HG03139 (cell line): Measurements from ENCODE around the gene LENG9.

Experiments used
- ATAC-seq: cut with Tn5 transposase; IDR thresholded peaks from one replicate; pipeline ENCODE4 v1.9.1; 2021; ENCODE audit not compliant: unreplicated experiment

The LENG9 gene

GRCh38 chr19:54444737-54445136, 18.8 kb downstream of the LENG9 start:
- no peak for ATAC-seq

DNA sequence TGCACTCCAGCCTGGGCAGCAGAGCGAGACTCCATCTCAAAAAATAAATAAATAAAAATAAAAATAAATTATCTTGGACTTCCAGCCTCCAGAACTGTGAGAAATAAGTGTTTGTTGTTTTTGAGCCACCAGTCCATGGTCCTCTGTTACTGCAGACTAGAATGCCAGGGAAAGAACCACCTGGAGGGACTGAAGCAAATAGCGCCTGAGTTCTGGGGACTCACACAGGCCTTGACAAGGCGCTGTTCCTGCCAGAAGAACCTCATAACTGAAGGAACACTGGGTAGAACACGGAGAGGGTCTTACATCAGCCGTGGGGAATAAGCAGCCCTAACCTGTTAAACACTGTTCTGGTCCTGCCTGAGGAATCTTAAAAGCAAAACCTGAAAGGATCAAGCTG, 22.9 kb downstream of the LENG9 start:
- ATAC-seq: no peak

GRCh38 chr19:54439174-54439851, 24.3 kb downstream of the LENG9 start:
- no peak for ATAC-seq

GRCh38 chr19:54436628-54437252, 26.8 kb downstream of the LENG9 start:
- ATAC-seq: no peak

- no peak for ATAC-seq
Measured at GRCh38 chr19:54436031-54436523, 27.5 kb downstream of the LENG9 start.

GRCh38 chr19:54435551-54436016, 28.0 kb downstream of the LENG9 start:
- no peak for ATAC-seq

- no peak for ATAC-seq
Measured at GRCh38 chr19:54434873-54435214, 28.7 kb downstream of the LENG9 start.

DNA sequence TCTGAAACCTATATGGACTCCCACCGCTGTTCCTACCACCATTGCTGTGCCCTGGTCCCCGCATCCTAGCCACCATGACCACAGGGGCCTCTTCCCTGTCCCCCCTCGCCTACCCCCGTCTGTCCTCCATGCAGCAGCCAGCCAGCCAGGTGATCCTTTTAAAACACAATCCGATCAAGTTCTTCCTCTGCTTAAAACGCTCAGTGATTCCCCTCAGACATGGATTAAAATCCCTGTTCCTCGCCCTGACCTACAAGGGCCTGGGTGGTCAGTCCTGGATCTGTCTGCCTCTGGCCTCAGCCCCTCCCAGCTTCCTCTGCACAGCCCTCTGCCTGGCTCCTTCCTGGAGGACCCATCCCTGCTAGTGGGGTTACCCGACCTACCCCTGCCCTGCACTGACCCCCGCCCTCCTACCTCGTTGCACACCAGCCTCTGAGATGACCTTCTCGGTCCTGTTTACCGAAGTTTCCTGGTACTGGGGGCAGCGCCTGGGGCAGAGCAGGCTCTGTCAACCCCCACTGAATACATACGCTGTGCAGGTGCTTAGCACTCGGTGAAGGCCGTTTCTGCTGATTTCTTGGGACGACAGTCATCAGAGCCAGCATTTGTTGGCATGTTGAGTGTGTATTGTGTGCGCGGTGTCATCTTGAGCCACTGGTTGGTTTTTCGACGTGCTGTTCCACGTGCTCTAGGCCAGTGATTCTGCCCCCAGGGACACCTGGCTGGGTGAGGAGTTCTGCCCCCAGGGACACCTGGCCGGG, 29.3 kb downstream of the LENG9 start:
- no peak for ATAC-seq

DNA sequence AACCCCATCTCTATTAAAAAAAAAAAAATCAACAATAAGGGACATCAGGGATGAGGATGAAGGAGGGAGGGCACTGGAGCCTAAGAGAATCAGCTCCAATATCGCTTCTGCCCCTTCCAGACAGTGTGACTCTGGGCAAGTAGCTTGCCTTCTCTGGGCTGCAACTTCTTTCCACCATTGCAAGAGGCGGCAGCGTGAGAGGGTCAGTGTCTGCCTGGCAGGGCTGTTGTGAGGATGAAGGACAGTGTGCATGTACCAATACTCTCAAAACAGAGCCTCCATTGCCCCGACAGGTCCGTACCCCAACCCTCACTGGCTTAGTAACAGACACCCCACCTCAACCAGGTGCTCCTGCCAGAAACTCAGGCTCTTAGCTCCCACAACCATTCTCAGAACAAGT, 29.9 kb downstream of the LENG9 start:
- ATAC-seq: no peak

GRCh38 chr19:54432144-54432738, 31.3 kb downstream of the LENG9 start:
- no peak for ATAC-seq

DNA sequence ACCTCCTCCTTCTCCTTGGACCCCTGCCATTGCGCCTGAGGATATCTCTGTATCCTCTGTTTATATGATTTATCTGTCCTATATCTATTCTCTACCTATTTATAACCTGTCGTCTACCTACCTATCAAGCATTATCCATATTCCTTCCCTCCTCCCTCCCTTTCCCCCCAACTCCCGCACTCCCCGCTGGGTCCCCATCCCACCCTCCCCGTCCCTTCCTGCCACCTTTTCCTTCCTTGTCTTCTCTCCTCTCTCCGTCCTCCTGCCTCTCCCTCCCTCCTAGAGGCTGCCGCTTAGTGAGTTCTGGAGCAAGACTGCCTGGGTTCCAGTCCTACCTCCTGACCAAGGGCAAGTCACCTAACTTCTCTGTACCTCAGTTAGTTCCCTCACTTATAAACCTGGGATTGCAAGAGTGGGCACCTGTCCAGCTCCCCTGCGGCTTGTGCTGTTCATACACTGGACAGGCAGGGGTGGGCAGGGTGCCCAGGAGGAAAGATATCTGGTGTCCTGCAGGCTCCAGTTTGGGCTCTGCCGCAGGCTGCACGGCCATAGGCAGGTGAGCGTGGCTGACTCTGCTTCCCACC, 32.2 kb downstream of the LENG9 start:
- no peak for ATAC-seq

DNA sequence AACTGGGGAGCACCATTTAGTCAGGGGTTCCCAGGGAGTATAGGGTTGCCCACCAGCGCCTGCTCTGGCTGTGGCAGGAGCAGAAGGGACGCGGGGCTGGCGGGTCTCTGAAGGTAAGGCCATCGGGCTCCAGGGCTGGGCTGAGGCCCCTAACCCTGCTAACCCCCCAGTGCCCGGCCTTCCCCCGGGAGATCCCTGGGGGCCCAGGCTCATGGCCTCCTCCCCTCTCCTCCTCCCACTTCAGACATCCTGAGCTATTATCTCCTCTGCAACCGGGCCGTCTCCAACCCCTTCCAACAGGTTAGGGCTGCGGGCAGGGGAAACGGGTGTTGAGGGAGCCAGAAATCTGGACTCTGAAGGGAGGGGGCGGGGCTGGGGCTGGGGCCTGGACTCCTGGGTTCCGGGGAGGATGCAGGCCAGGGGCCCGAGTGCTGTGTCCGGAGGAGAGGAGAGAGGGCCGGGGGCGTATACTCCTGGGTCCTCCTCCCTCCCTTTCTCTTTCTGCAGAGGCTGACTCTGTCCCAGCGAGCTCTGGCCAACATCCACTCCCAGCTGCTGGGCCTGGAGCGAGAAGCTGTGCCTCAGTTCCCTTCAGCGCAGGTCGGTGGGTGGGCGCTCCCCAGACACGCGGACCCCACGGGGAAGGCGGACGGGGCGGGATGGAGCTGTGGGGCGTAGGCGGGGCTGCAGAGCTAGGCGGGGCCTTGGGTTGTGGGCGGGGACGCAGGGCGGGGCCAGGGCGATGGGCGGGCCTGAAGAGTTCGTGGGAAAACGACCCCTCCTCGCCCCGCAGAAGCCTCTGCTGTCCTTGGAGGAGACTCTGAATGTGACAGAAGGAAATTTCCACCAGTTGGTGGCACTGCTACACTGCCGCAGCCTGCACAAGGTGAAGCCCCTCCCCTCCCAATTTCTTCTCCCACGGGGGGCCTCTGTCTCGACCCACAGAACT, 33.0 kb downstream of the LENG9 start:
- ATAC-seq: no peak

GRCh38 chr19:54429545-54430227, 33.9 kb downstream of the LENG9 start:
- no peak for ATAC-seq

- no peak for ATAC-seq
Measured at GRCh38 chr19:54429176-54429495, 34.4 kb downstream of the LENG9 start.

- no peak for ATAC-seq
Measured at GRCh38 chr19:54428323-54429175, 35.0 kb downstream of the LENG9 start.

DNA sequence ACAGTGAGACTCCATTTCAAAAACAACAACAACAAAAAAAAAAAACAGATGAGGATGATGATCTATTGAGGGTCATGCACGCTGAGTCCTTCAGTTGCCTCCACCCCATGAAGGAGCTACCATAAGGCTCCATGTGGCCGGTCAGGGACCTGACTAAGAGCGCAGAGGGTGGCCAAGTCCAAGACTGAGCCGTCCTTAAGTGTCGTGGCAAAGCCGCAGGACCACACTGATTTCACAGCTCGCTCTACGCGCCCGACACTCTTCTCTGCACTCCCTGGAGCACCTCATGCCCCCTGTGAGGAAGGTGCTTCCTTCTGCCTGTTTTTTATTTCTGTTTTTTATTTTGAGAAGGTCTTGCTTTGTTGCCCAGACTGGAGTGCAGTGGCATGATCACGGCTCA, 36.0 kb downstream of the LENG9 start:
- ATAC-seq: no peak

DNA sequence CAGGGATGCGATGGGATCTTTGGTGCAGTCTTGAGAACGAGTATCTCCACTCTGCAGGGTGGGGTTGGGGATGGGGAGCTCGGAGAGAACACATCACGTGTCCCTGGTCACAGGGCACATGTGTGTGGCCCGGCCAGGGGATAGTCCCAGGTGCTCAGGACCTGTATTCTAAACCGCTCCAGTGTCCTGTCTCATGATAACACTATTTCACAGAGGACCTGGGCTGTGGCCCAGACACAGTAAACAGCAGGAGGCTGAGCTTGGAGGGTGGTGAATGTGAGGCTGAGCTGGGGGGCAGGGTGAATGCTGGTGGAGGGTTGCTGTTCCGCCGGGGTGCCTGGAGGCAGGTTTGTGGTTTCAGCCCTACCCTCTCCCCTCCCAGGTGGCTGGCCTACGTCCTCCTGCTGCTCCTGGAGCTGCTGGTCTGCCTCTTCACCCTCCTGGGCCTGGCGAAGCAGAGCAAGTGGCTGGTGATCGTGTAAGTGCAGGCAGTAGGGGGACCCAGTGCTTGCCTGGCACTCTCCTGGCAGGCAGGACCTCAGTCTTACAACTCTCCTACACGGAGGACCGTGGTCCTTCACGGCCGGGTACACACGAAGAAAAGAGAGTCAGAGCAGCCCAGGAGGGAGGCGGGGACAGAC, 37.2 kb downstream of the LENG9 start:
- ATAC-seq: no peak

DNA sequence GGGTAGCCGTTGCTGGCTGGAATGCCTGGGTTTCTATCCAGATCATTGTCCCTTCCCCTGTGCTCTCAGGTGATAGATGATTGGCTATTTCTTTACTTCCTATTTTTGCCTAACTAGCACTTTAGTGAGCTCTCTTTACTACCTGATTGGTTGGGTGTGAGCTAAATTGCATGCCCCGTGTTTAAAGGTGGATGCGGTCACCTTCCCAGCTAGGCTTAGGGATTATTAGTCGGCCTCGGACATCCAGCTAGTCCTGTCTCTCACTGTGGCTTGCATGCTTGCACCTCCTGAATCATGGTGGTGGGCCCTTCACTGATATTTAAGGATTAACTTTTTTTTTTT, 38.2 kb downstream of the LENG9 start:
- no peak for ATAC-seq
